ENCODE data around the gene OR7G1. TPM values are rescaled to one million over a fixed set of nuclear protein-coding genes. Genes with fewer than 3 reads are reported as not detected.

Gene OR7G1
- total and polyA plus RNA-seq, 2 of the 8 experiments (the other 6 are each of a cell fraction or from before 2014, with no cell fraction given), result not detected

GRCh38 chr19:9140159-9140874, 24.8 kb upstream of the OR7G1 start, which contains the start of gene ZNF317:
Gene ZNF317 (plus strand): TSS chr19:9140397. CDS start chr19:9156017, 15,620 bp downstream.
- peak within 1 kb of the TSS; percentile 100 for H2AFZ ChIP-seq (ENCODE audit: low read length)
- CTCF ChIA-PET (ENCODE audit: partially characterized antibody), result interaction anchor here (0.7 kb wide), 1 partner anchor 700 kb away, joined by 3 read pairs; no protein-coding TSS in a partner anchor
- H3K18ac ChIP-seq (ENCODE audit: extremely low read depth, low read length), result peak within 1 kb of the TSS; percentile 93
- no peaks in the 10 kb centered on the region for H4K20me1 ChIP-seq (replicated peaks in 1 of 2; ENCODE audit: control insufficient read depth in 1 of 2, insufficient read depth in 2 of 2, low read length in 2 of 2)
- peaks cover 24 to 51% of the 10 kb centered on the region in 2 experiments for H3K79me2 ChIP-seq (ENCODE audit: control insufficient read depth in 1 of 2, insufficient read depth in 2 of 2, low read length in 2 of 2)
- peak; percentile 38 to 84 for DNase-seq (ENCODE audit: low read depth in 1 of 2, low spot score in 2 of 2)
- H3K4me3 ChIP-seq (ENCODE audit: extremely low read depth in 1 of 4, insufficient read depth in 2 of 4, low read depth in 3 of 4, low read length in 4 of 4), result peak within 1 kb of the TSS; percentile 95 to 99 (median 98)
- H3K4me1 ChIP-seq (replicated peaks in 1 of 4; ENCODE audit: control insufficient read depth in 3 of 4, insufficient read depth in 4 of 4, low read length in 3 of 4), result no peaks in the 10 kb centered on the region
- peaks cover 3% of the 10 kb centered on the region; the same call in 1 of the 2 replicates for H3K23me2 ChIP-seq (ENCODE audit: low read depth, low read length)
- WGBS, 2 experiments (ENCODE audit: extremely low coverage in 1 of 2, insufficient coverage in 1 of 2, insufficient read length in 1 of 2, insufficient replicate concordance in 2 of 2, low coverage in 1 of 2, low lambda C conversion rate in 2 of 2, missing lambda C conversion rate in 1 of 2), result 2% methylated on average over 41 of the region's 43 CpGs; no CpG with 5 or more reads in 1 of the 2 experiments
- H3K4me2 ChIP-seq (ENCODE audit: insufficient read depth in 1 of 2, low read depth in 2 of 2, low read length in 2 of 2), result peak within 1 kb of the TSS; percentile 70 to 91
- no peak within 1 kb of the TSS for H3K23ac ChIP-seq (ENCODE audit: insufficient read length)
- peak within 1 kb of the TSS; percentile 97; the same call in 1 of the 2 replicates for H4K8ac ChIP-seq (ENCODE audit: extremely low read depth, insufficient read depth, low read length)
- H2BK120ac ChIP-seq (replicated peaks; ENCODE audit: low read depth, low read length), result no peak within 1 kb of the TSS
- peak within 1 kb of the TSS; percentile 78 for H4K91ac ChIP-seq (replicated peaks; ENCODE audit: insufficient read length, low read length)
- peak within 1 kb of the TSS; percentile 73 for H3K56ac ChIP-seq (replicated peaks; ENCODE audit: insufficient read length, low read depth, low read length)
- H3K27me3 ChIP-seq (replicated peaks in 1 of 4; ENCODE audit: control insufficient read depth in 3 of 4, extremely low read depth in 1 of 4, insufficient read depth in 3 of 4, low read length in 3 of 4), result no peaks in the 10 kb centered on the region
- H2BK15ac ChIP-seq (ENCODE audit: low read length), result 0 out of 2 replicates have a peak within 1 kb of the TSS, but pooled peaks have one; percentile 84
- no peak within 1 kb of the TSS for H3K14ac ChIP-seq (ENCODE audit: insufficient read length)
- H4K5ac ChIP-seq (ENCODE audit: insufficient read length, low read depth, low read length), result peak within 1 kb of the TSS; percentile 60
- H3K79me1 ChIP-seq (ENCODE audit: low read depth, low read length), result no peaks in the 10 kb centered on the region
- POLR2A ChIA-PET (ENCODE audit: partially characterized antibody), result interaction anchor here (0.6 to 1.4 kb wide), 7 partner anchors 11 to 679 kb away, joined by 3 to 4 read pairs (median 3); partner anchors contain the start of genes FBXL12, ZNF266 and ZNF699
- peaks cover 0 to 6% (median 2%) of the 10 kb centered on the region in 4 experiments; a peak in 2 of 8 replicates for H3K36me3 ChIP-seq (ENCODE audit: control insufficient read depth in 2 of 4, insufficient read depth in 4 of 4, low read length in 3 of 4)
- peak within 1 kb of the TSS; percentile 51; the same call in 1 of the 2 replicates for H2BK12ac ChIP-seq (ENCODE audit: low read depth, low read length)
- H3K9me3 ChIP-seq (ENCODE audit: insufficient read depth in 2 of 2, low read depth in 1 of 2, low read length in 1 of 2), result peaks cover 0 to 10% of the 10 kb centered on the region in 2 experiments; a peak in 2 of 4 replicates
- H2BK5ac ChIP-seq (ENCODE audit: low read depth, low read length), result peak within 1 kb of the TSS; percentile 99
- H3K27ac ChIP-seq (ENCODE audit: low read depth, low read length), result peak within 1 kb of the TSS; percentile 98
- FAIRE-seq, result peak; percentile 78
- H3K4ac ChIP-seq (replicated peaks; ENCODE audit: insufficient read length, low read depth, low read length), result peak within 1 kb of the TSS; percentile 63
- H2BK20ac ChIP-seq (ENCODE audit: low read length), result no peak within 1 kb of the TSS
- H2AK5ac ChIP-seq (ENCODE audit: low read depth, low read length), result no peak within 1 kb of the TSS
- peak within 1 kb of the TSS; percentile 97 to 99 (median 98) for H3K9ac ChIP-seq (replicated peaks in 1 of 4; ENCODE audit: extremely low read depth in 1 of 4, low read depth in 3 of 4, low read length in 3 of 4)
- TF ChIP-seq USF2 (IDR thresholded peaks at IDR 0.05; ENCODE audit: low read length), result peak; percentile 4; the same call in 1 of the 2 replicates
- TF ChIP-seq SP4 (IDR thresholded peaks at IDR 0.05; ENCODE audit: low read length), result 0 out of 2 replicates have a peak, but pooled peaks have one; percentile 29
- peak; percentile 97 for TF ChIP-seq PHF8 (conservative IDR thresholded peaks at IDR 0.05; ENCODE audit: low read depth, low read length)
- peak; percentile 83 for TF ChIP-seq SIX5 (IDR thresholded peaks at IDR 0.05; ENCODE audit: low read depth, low read length)
- TF ChIP-seq POLR2AphosphoS5 (IDR thresholded peaks at IDR 0.05; ENCODE audit: low read depth, low read length), result peak; percentile 97
- peak; percentile 98 for TF ChIP-seq YY1 (IDR thresholded peaks at IDR 0.05; ENCODE audit: low read depth, low read length)
- peak; percentile 69 for TF ChIP-seq CREB1 (IDR thresholded peaks at IDR 0.05)
- no peak for TF ChIP-seq CBX8 (IDR thresholded peaks at IDR 0.05; ENCODE audit: borderline replicate concordance, low read depth, low read length)
- peak; percentile 70 for TF ChIP-seq MAX (IDR thresholded peaks at IDR 0.05)
- TF ChIP-seq RFX5 (IDR thresholded peaks at IDR 0.05; ENCODE audit: borderline replicate concordance, low read depth, low read length), result no peak
- peak; percentile 98 for TF ChIP-seq CHD2 (IDR thresholded peaks at IDR 0.05; ENCODE audit: low read length)

Measured in H1 (cell line).